HG02763 (cell line): ENCODE measurements around the gene MAP2.

Experiments
- ATAC-seq: cut with Tn5 transposase; IDR thresholded peaks from one replicate; pipeline ENCODE4 v1.9.1; 2021; ENCODE audit warnings: mild to moderate bottlenecking, moderate library complexity; ENCODE audit not compliant: unreplicated experiment

MAP2 gene, protein sequence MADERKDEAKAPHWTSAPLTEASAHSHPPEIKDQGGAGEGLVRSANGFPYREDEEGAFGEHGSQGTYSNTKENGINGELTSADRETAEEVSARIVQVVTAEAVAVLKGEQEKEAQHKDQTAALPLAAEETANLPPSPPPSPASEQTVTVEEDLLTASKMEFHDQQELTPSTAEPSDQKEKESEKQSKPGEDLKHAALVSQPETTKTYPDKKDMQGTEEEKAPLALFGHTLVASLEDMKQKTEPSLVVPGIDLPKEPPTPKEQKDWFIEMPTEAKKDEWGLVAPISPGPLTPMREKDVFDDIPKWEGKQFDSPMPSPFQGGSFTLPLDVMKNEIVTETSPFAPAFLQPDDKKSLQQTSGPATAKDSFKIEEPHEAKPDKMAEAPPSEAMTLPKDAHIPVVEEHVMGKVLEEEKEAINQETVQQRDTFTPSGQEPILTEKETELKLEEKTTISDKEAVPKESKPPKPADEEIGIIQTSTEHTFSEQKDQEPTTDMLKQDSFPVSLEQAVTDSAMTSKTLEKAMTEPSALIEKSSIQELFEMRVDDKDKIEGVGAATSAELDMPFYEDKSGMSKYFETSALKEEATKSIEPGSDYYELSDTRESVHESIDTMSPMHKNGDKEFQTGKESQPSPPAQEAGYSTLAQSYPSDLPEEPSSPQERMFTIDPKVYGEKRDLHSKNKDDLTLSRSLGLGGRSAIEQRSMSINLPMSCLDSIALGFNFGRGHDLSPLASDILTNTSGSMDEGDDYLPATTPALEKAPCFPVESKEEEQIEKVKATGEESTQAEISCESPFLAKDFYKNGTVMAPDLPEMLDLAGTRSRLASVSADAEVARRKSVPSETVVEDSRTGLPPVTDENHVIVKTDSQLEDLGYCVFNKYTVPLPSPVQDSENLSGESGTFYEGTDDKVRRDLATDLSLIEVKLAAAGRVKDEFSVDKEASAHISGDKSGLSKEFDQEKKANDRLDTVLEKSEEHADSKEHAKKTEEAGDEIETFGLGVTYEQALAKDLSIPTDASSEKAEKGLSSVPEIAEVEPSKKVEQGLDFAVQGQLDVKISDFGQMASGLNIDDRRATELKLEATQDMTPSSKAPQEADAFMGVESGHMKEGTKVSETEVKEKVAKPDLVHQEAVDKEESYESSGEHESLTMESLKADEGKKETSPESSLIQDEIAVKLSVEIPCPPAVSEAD (N-terminal part only)

DNA sequence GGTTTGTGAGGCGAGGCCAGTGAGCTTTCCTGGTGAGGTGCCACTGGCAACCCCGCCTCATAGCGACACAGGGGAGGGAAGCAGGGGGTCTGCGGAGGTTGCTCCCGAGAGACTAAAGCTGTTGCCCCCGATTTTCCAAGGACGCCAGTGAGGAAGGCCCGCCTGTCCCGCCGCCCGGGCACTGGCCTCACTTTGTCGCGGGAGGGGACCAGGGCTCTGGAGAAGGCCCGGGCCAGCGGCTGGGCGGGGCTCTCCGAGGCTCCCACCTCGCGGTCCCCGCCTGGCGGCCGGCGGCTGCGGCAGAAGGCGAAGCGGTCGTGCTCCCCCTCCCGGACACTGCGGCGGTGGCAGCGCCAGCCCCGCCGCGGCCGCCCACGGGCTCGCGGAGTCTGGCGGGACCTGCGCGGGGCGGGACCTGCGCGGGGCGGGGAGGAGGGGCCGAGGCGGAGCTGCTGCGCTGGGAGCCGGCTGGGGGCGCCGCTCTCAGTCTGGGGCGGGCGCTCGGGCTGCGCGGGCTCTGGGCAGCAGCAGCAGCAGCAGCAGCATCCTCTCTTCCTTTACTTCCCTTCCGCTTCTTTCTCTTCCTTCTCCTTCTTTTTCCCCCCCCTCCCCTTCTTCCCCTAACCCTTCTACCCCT, at the start of gene MAP2:
TSS of gene MAP2 (plus strand) at position 486 of the 637 bp plus-strand sequence. CDS start 229,124 bp downstream, outside the sequence.
- peak; percentile 98 for ATAC-seq

DNA sequence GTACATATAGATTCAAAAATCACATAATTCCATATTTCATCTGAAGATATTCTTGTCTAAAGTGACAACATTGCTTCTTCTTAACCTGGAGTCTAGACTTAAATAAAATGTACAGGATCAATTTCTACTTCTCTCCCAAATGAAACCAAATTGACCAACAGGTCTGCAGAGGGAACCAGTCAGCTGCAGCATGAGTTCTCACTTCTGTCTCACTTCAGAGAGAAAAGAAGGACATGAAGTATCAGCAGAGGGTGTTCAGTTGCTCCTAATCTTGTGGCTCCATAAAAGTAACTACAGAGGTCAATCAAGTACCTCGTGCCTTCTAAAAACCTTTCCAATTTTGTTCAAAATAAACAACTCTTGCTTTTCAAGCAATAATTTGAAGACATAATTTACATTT, 47.2 kb upstream of the MAP2 start:
- ATAC-seq, result no peak

DNA sequence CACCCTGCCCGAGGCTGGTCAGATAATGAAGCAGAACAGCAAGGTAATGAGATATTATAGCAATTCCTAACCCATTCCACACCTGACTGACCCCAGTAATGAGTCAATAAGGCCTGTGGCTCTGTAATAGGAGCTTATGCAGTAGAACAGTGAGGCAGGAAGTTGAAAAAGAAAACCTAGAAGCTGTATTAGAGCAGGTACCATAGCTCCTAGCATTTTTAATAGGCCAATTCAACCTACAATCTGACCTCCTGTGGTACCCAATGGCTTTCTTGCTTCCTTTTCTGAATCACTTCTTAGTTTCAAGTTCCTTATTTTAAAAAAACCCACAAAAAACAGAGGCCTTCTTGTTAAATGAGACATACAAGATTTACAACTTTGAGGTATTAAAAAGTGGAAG, 43.6 kb upstream of the MAP2 start:
- peak; percentile 99 for ATAC-seq

DNA sequence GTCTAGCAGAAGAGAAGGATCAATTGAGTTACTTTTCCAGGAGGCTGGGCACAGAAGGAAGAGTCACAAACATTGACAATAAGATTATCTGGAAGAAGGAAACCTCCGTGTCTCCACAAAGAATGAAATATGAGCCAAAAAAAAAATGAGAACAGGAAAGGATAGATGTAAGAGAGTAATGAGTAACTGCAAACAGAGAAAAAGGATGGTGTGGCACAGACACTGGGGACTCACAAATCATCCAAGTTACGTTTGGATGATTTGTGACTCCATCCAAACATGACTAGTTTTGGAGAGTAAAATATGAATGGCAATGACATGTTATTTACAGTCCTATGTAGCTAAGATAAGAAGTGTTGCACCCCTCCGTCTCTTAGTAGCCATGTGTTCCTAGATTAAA, 42.8 kb upstream of the MAP2 start:
- no peak for ATAC-seq

DNA sequence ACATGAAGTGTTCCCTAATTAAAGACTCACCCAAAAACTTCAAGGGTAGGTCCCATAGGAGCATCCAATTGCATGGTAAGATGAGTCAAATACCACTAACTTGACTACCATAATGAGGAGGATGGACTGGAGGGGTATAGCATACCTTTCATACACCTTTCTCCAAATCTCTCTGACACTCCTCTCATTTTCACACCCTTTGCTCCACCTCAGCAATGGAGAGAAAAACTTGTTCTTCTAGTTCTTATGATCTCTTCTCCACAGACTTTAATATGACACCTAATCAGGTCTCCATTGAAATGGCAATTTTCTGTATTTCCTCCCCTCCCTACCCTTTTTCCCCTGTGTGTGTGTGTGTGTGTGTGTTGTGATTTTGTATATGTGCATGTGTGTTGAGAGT, 41.1 kb upstream of the MAP2 start:
- no peak for ATAC-seq

DNA sequence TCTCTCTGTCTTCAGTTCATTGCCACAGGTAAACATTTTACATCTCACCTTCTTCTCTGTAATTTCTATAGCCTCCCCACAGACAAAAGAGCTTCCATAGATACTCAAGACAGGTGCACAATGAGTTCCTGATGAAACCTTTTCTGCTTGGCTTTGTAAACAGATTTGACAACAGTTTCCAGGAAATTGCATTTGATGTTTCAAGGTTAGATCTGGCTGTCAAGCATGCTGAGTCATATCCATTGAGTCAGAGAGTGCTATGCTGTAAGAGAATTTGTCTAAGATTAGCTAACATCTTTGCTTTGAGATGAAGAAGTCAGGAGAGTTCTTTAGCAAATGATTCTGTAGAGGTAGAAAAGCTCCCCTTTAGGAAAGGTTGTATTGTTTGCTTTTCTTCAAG, 40.6 kb upstream of the MAP2 start:
- no peak for ATAC-seq

DNA sequence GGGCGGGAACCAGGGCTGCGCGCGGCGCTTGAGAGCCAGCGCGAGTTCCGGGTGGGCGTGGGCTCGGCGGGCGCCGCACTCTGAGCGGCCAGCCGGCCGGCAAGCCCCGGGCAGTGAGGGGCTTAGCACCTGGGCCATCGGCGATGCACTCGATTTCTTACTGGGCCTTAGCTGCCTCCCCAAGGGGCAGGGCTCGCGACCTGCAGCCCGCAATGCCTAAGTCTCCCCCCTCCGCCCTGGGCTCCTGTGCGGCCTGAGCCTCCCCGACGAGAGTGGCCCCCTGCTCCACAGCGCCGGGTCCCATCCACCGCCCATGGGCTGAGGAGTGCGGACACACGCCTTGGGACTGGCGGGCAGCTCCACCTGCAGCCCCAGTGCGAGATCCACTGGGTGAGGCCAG, 36.5 kb upstream of the MAP2 start:
- ATAC-seq, result no peak

DNA sequence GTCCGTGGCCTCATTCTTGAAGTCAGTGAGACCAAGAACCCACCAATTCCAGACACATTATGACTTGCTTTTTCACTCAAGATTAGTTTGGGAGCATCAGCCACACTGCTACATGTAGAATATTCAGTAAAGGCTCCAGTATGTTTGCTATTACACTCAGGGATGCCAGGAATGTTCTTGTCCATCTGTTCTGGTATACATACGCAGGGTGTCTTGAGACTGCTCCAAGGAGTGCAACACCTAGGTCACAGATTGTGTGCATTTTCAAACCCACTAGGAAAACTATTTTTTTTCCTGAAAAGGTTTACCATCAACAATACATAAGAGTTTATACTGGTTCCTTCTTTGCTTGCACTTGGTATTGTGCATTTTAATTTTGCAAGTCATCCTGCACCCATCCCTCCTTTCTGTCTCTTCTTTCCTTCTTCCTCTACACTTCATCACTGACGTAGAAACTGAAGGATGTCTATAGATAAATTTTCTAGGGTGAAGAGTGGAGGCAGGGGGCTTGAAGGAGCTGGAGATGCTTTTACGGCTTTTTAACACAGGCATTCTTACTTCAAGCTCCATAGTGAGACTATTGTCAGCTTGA, 35.3 kb upstream of the MAP2 start:
- no peak for ATAC-seq

DNA sequence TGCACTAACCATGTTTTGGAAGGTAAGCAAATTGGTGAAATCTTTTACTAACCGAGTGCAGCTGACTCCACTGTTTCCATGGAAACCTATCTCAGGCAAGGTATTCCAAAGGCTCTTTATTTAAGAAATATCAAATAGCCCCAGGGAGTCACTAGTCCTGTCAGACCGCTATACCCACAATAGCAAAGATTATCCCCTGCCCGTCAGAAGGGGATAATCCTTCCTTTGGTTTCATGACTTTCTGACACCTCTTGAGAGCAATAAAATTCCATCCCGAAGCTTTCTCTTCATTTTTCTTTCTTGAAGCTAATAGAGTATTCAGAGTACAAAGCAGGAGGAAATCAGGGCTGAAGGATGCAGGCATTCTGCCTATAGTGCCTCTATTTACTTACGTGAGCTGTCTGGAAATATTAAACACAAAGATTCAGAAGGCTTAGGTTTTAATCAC, 34.7 kb upstream of the MAP2 start:
- no peak for ATAC-seq

DNA sequence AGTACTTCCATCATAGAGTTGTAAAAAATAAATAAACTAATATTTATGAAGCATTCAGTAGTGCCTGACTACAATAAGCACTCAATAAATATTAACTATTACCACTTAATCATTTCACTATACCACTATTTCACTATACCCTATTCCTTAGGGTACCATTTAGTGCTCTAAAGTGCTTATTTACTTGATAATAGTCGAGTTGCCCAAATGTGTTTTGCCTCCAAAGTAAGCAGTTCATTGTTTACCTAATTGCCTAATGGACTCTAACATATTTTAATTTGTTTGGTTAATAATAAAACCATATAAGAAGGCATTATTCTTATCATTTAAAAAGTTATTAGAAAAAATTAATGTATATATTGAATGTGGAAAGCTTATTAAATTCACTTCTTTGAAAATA, 33.0 kb upstream of the MAP2 start:
- ATAC-seq, result no peak

DNA sequence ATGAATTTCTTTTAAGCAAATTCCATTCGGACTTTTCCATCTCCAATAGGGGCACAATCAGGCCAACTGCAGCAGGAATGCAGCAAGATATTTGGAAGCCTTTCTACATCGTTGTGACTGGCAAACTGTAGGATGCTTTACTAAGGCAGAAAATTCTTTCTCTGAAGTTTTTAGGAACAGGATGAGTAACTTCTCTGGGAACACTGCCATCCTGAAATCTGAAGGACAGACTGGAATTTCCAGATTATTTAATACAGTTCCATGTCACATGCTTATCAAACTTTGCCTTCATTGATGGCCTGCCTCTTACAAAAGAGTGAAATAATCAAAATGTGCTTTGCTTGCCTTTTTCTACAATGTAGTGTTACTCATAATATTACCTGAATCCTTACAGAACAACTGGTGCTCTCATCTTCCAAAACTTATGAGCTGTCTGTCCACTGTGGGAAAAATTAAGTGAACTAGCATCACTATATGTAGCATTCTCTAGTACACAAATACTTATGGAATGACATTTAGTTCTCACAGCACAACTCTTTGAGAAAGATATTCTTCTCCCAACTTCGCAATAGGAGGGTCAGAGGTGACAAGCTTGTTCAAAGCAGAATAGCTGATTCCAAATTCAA, 32.0 kb upstream of the MAP2 start:
- no peak for ATAC-seq

DNA sequence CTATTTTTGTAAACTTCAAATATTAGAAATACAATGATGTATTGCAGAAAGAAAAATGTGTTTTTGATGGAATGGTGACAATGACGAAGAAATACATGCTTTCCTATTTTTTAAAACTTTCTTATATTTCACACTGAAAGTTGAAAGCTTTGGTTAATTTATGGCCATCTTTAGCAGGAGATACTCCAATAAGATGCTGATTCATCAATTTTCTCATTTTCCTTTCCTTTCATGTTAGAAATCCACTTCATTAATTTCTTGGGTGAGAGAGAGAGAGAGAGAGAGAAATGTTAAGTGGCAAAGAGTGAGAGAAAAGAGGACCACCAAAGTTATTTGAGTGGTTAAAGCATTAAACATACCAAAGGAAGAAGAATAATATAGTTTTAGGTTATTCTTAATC, 28.6 kb upstream of the MAP2 start:
- no peak for ATAC-seq

DNA sequence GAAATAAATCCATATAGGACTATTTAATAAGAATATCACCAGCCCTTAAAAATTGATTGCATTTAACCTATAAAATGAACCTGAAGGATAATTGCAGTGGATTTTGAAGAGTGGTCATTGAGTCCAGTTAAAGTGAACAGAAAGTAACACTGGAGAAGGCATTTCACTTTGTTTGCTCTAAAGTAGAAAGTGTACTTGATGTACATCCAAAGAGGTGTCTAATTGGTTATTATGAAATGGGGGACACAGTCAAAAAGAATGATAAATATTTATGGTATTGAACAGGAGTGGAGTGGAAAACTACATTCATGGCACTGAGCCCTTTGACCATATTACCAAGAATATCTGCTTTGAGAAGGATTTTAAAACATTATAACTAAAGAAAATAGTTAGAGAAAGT, 28.2 kb upstream of the MAP2 start:
- no peak for ATAC-seq

DNA sequence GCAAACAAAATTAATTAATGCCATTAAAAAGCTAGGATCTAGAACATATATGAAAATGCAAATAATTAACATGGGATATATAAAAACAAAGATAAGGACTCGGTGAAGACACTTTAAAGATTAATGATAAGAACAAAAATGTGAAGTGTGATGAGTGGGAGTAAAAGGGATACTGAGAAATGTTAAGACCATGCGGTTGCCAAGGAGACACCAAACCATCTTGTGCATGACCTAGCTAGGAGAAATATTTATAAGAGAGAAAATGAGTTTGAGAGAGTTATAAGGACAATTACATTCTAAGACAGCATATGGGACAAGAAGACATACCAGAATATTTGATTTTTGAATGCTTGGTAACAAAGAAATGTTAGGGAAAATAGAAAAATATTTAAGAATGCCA, 25.4 kb upstream of the MAP2 start:
- no peak for ATAC-seq

DNA sequence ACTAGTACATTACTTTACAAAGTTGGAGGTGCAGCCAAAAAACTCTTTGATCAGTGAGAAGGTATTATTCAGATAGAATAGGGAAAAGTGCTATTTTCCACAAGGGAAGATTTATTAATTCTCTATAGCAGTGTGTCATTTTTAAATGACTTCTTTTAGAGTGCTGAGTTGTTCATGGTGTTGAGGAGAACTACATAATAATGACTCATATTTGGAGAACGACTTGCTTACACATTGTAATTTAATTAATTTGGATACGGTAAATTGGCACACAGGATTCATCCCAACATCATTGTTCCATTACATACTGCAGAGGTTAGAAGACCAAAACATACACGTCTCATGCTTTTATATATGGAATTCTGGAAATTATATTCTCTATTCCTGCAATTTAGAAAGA, 22.1 kb upstream of the MAP2 start:
- no peak for ATAC-seq

DNA sequence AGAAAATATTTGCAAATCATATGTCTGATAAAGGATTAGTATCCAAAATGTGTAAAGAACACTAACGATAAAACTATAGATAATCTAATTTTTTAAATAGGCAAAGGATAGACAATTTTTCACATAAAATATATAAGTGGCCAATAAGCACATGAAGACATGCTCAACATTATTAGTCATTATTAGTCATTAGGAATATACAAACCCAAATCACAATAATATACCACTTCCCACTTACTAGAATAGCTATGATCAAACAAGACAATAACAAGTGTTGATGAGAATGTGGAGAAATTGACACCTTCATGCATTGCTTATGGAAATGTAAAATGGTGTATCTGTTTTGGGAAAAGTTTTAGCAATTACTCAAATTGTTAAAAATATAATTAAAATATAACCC, 12.6 kb upstream of the MAP2 start:
- no peak for ATAC-seq

DNA sequence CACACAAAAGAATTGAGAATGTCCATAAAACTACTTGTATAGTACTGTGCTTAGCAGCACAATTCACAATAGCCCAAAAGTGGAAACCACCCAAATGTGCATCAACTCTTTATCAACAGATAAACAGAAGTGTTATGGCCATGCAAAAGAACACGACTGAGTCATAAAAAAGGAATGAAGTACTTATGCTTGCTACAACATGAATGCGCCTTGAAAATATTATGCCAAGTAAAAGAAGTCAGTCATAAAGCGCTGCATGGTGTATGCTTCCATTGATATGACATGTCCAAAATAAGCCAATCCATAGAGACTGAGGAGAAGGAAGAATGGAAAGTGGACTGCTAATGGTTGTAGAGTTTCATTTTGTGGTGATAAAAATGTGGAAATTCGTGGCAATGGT, 12.1 kb upstream of the MAP2 start:
- no peak for ATAC-seq

DNA sequence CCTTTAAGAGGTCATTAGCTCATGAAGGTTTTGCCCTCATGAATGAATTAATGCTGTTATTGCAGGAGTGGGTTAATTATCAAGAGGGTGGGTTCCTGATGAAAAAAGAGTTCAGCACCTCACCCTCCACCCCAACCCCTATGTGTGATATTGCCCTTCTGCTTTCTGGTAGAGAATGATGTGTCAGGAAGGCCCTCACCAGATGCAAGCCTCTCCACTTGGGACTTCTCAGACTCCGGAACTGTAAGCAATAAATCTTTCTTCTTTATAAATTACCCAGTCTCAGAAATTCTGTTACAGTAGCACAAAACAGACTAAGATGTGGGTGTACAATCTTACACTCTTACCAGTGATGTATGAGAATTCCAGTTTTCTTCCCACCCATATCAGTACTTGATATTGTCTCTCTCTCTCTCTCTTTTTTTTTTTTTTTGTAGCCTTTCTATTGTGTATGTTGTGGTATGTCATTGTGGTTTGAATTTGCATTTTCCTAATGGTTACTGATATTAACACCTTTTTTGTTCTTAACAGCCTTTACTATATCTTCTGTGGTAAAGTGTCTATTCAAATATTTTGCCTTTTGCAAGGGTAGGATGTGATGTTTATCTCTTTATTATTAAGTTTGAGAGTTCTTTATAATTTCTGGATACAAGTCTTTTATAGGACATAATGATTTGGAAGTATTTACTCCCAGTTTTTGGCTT, 10.4 kb upstream of the MAP2 start:
- no peak for ATAC-seq

DNA sequence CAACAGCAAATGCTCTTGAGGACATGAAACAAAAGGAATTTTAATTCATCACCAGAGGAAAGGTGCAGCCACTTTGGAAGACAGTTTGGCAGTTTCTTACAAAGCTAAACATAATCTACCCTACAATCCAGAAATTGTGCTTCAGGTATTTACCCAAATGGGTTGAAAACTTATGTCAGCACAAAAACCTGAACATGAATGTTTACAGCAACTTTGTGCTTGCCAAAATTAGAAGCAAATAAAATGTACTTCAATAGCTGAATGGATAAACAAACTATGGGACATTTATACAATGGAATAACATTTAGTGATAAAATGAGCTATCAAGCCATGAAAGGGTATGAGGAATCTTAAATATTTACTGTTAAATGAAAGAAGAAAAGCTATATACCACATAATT, 6.9 kb upstream of the MAP2 start:
- no peak for ATAC-seq
